Endothelial cell of umbilical vein (primary cell): Measurements from ENCODE around the gene PARD3B. TPM values are rescaled to one million over a fixed set of nuclear protein-coding genes. Genes with fewer than 3 reads are reported as not detected.

Experiments used
- BruUV-seq: library from RNA; stranded (reverse); fragments of 400-500 nt; replicated peaks from 2 replicates; lab custom pipeline; 2021; lab: Mats Ljungman, UMichigan
- CTCF ChIA-PET: fragments of 300-600, 350-600 bp; sonication (Branson Sonifier 250); formaldehyde crosslinking; loops from one replicate; lab custom pipeline; 2021; ENCODE audit warnings: antibody characterized with exemption, inconsistent platforms; lab: Charles Lee
- POLR2A ChIA-PET: fragments of 300-600, 350-600 bp; sonication (Branson Sonifier 250); formaldehyde crosslinking; loops from one replicate; lab custom pipeline; 2021; ENCODE audit warnings: antibody characterized with exemption, inconsistent platforms; lab: Charles Lee
- DNase-seq: peaks from one replicate; pipeline ENCODE4 v3.0.0-alpha.2; 2011; ENCODE audit warnings: low read depth, low spot score
- FAIRE-seq: peaks from 2 replicates; lab custom pipeline; 2011; peaks lifted over from hg19 to GRCh38; lab: Jason Lieb, UNC
- H2AFZ ChIP-seq: 2 replicates; pipeline ENCODE4 v1.6.0; 2012; ENCODE audit warnings: low read depth, low read length, control low read depth, inconsistent platforms
- H3K27ac ChIP-seq: 2 replicates; pipeline ENCODE4 v1.5.1; 2011; ENCODE audit warnings: low read depth, mild to moderate bottlenecking, control low read depth, low read length, moderate library complexity; ENCODE audit not compliant: insufficient read depth
- H3K27me3 ChIP-seq, 2 experiments: 2 replicates each; pipeline versions ENCODE4 v1.6.0 to v1.6.1; 2011; ENCODE audit warnings: low read length in 2 of 2, mixed read lengths in 1 of 2; ENCODE audit not compliant: control insufficient read depth in 2 of 2, insufficient read depth in 2 of 2
- H3K36me3 ChIP-seq, 2 experiments: 2 replicates in 1 of 2; 3 replicates in 1 of 2; pipeline ENCODE4 v1.5.1; 2011; ENCODE audit warnings: low read length in 2 of 2, mild to moderate bottlenecking in 1 of 2, moderate library complexity in 1 of 2; ENCODE audit not compliant: control insufficient read depth in 2 of 2, insufficient read depth in 2 of 2; ENCODE audit errors: extremely low read depth in 1 of 2
- H3K4me1 ChIP-seq: 3 replicates; pipeline ENCODE4 v1.5.1; 2011; ENCODE audit warnings: mild to moderate bottlenecking, low read length; ENCODE audit not compliant: control insufficient read depth, insufficient read depth; ENCODE audit errors: extremely low read depth
- H3K4me2 ChIP-seq: 2 replicates; pipeline ENCODE4 v1.6.1; 2011; ENCODE audit warnings: low read length, control low read depth, mixed read lengths; ENCODE audit not compliant: insufficient read depth
- H3K4me3 ChIP-seq, 3 experiments: fragments of 200-600 bp in 1 of 3; sonication (generic), shearing (Covaris generic) in 1 of 3; replicated peaks in 1 of 3; 2 replicates each; pipeline ENCODE4 v1.5.1; 2011 to 2016; ENCODE audit warnings: control low read depth in 3 of 3, low read length in 3 of 3, mild to moderate bottlenecking in 2 of 3, inconsistent platforms in 1 of 3, low read depth in 1 of 3, moderate library complexity in 1 of 3; ENCODE audit not compliant: insufficient read depth in 1 of 3
- H3K79me2 ChIP-seq: 2 replicates; pipeline ENCODE4 v1.6.0; 2012; ENCODE audit warnings: low read length, inconsistent platforms; ENCODE audit not compliant: control insufficient read depth, insufficient read depth
- H3K9ac ChIP-seq: replicated peaks from 2 replicates; pipeline ENCODE3; 2011; ENCODE audit warnings: low read length, control low read depth; ENCODE audit not compliant: insufficient read depth; ENCODE audit errors: extremely low read depth
- H3K9me1 ChIP-seq: replicated peaks from 3 replicates; pipeline ENCODE4 v1.6.0; 2011; ENCODE audit warnings: mild to moderate bottlenecking, low read length; ENCODE audit not compliant: control insufficient read depth, insufficient read depth; ENCODE audit errors: extremely low read depth
- H3K9me3 ChIP-seq: replicated peaks from 2 replicates; pipeline ENCODE4 v1.5.1; 2012; ENCODE audit warnings: low read length, inconsistent platforms; ENCODE audit not compliant: control insufficient read depth, insufficient read depth
- H4K20me1 ChIP-seq: replicated peaks from 2 replicates; pipeline ENCODE3; 2011; ENCODE audit warnings: mild to moderate bottlenecking, low read length; ENCODE audit not compliant: control insufficient read depth, insufficient read depth; ENCODE audit errors: extremely low read depth
- CTCF ChIP-seq, 2 donors: IDR thresholded peaks; 1 replicate in 1 of 2; 2 replicates in 1 of 2; pipeline ENCODE4 v1.5.1; 2011; ENCODE audit warnings: low read length in 2 of 2, mild to moderate bottlenecking in 2 of 2, moderate library complexity in 2 of 2, control low read depth in 1 of 2, inconsistent platforms in 1 of 2, low read depth in 1 of 2; ENCODE audit not compliant: insufficient read depth in 1 of 2; ENCODE audit errors: extremely low read depth in 1 of 2
- EZH2 ChIP-seq: IDR thresholded peaks from 2 replicates; pipeline ENCODE4 v1.6.1; 2012; ENCODE audit warnings: borderline replicate concordance, low read depth, mild to moderate bottlenecking, moderate library complexity, low read length, inconsistent platforms; ENCODE audit not compliant: severe bottlenecking
- FOS ChIP-seq: IDR thresholded peaks from 2 replicates; pipeline ENCODE4 v1.6.1; 2011; ENCODE audit warnings: mild to moderate bottlenecking, low read length, moderate library complexity, borderline replicate concordance; ENCODE audit not compliant: insufficient read depth
- GATA2 ChIP-seq: IDR thresholded peaks from 2 replicates; pipeline ENCODE4 v1.7.0; 2011; ENCODE audit warnings: low read depth, mild to moderate bottlenecking, moderate library complexity, mixed read lengths, low read length; ENCODE audit not compliant: insufficient read length, insufficient read depth
- JUN ChIP-seq: IDR thresholded peaks from 2 replicates; pipeline ENCODE4 v1.6.1; 2011; ENCODE audit warnings: borderline replicate concordance, low read depth; ENCODE audit not compliant: insufficient read length, insufficient read depth
- MAX ChIP-seq: IDR thresholded peaks from 2 replicates; pipeline ENCODE4 v1.6.1; 2011; ENCODE audit not compliant: insufficient read depth, insufficient read length
- MYC ChIP-seq: IDR thresholded peaks from one replicate; pipeline ENCODE4 v1.6.1; 2011; ENCODE audit warnings: mild to moderate bottlenecking, low read depth, low read length
- POLR2A ChIP-seq: IDR thresholded peaks from 2 replicates; pipeline ENCODE4 v1.6.1; 2012; ENCODE audit warnings: low read depth, mild to moderate bottlenecking, control low read depth, low read length
- POLR2AphosphoS5 ChIP-seq: IDR thresholded peaks from 2 replicates; pipeline ENCODE4 v1.6.1; 2012; ENCODE audit warnings: low read depth, mild to moderate bottlenecking, control low read depth, low read length, moderate library complexity; ENCODE audit not compliant: insufficient read depth
- dilution Hi-C: fragments of 300-500 bp; cut with MboI; formaldehyde crosslinking; loops from one replicate; pipeline ENCODE4 v1.15.0; 2019; ENCODE audit warnings: low sequenced_read_pairs; ENCODE audit not compliant: extremely low pct_ligation_motif_present
- intact Hi-C: fragments of 100-400 bp; cut with micrococcal nuclease; formaldehyde crosslinking; loops from one replicate; pipeline ENCODE4 v1.10.0; 2022
- polyA plus RNA-seq, 4 experiments: library from polyadenylated mRNA; depleted of rRNA in 3 of 4; stranded (reverse) in 3 of 4; unstranded in 1 of 4; fragments of >200 nt; gene quantifications; 2 replicates each; pipeline versions ENCODE4 v1.2.1 to v1.2.3, GENCODE V29; 2011 to 2012; ENCODE audit warnings: missing spikeins in 1 of 4
- total RNA-seq: library from RNA; stranded (reverse); gene quantifications from 2 replicates; pipeline ENCODE4 v1.2.3, GENCODE V29; 2021

PARD3B gene
- total and polyA plus RNA-seq, 2 donors (not counting 3 experiments of a cell fraction or from before 2014, with no cell fraction given), result 2.2 to 30.9 TPM

- no peak overlapping the region for H3K27ac ChIP-seq
- H3K4me2 ChIP-seq, result no peak overlapping the region
- no peaks in the 10 kb centered on the region for H4K20me1 ChIP-seq
- H3K79me2 ChIP-seq, result no peaks in the 10 kb centered on the region
- peaks cover 26% of the 10 kb centered on the region for H3K4me1 ChIP-seq
- H3K9me1 ChIP-seq, result no peaks in the 10 kb centered on the region
- intact Hi-C loops (loop anchor here (10.0 kb wide), 1 partner anchor 1079 kb away; no protein-coding TSS in a partner anchor), dilution Hi-C loops (no loop called here)
- ChIA-PET POLR2A (no interaction called here), CTCF (interaction anchor here (1.3 to 3.7 kb wide), 2 partner anchors 12 to 29 kb away, joined by 4 to 14 read pairs; no protein-coding TSS in a partner anchor)
- peaks cover 0 to 3% of the 10 kb centered on the region in 2 experiments for H3K36me3 ChIP-seq
- TF ChIP-seq CTCF (IDR thresholded peaks at IDR 0.05; ENCODE audit: extremely low read depth in 1 of 2, insufficient read depth in 1 of 2, low read depth in 1 of 2, low read length in 2 of 2) (no peak), JUN (no peak), POLR2AphosphoS5 (no peak), POLR2A (no peak), GATA2 (no peak), EZH2 (no peak), MAX (no peak), MYC (no peak), FOS (no peak)
- DNase-seq (no peak), FAIRE-seq (no peak)
- no peaks in the 10 kb centered on the region for H3K9me3 ChIP-seq
- no TSS peak for BruUV-seq
- H3K27me3 ChIP-seq, result no peaks in the 10 kb centered on the region
- H3K9ac ChIP-seq, result no peak overlapping the region
- H3K4me3 ChIP-seq, result no peak overlapping the region
- no peak overlapping the region for H2AFZ ChIP-seq
Observed at GRCh38 chr2:205403244-205403825, 858.1 kb downstream of the PARD3B start.
